Gastrocnemius medialis (tissue), 4 donors: ENCODE data around the gene ABCC2. TPM values are rescaled to one million over a fixed set of nuclear protein-coding genes. Genes with fewer than 3 reads are reported as not detected.

Experiments used
- ATAC-seq, 2 donors: fragments of 150-250 bp; one replicate each; pipeline ENCODE4 v1.9.1; 2016
- DNase-seq, 2 donors: peaks; one replicate each; pipeline ENCODE4 v3.0.0-alpha.2; 2019
- H3K27ac ChIP-seq, 4 donors: fragments of 200-600 bp; sonication (generic); 1 replicate in 1 of 4; 2 replicates in 3 of 4; pipeline ENCODE4 v1.5.1; 2016 to 2018; ENCODE audit warnings: mild to moderate bottlenecking in 2 of 4, moderate library complexity in 1 of 4
- H3K27me3 ChIP-seq, 3 donors: fragments of 200-600 bp; sonication (generic) in 2 of 3; 1 replicate in 1 of 3; 2 replicates in 2 of 3; pipeline versions ENCODE4 v1.5.1 to v1.6.0; 2016 to 2019; ENCODE audit warnings: mild to moderate bottlenecking in 1 of 3, moderate library complexity in 1 of 3
- H3K36me3 ChIP-seq, 2 donors: fragments of 200-600 bp; sonication (generic) in 1 of 2; one replicate each; pipeline ENCODE4 v1.5.1; 2017 to 2018
- H3K4me1 ChIP-seq, 2 donors: fragments of 200-600 bp; sonication (generic) in 1 of 2; one replicate each; pipeline ENCODE4 v1.5.1; 2016 to 2017; ENCODE audit warnings: mild to moderate bottlenecking in 2 of 2
- H3K4me3 ChIP-seq, 4 donors: fragments of 200-600 bp; sonication (generic) in 3 of 4; 1 replicate in 1 of 4; 2 replicates in 3 of 4; pipeline ENCODE4 v1.5.1; 2016 to 2019; ENCODE audit warnings: mild to moderate bottlenecking in 2 of 4
- H3K9me3 ChIP-seq, 3 donors: fragments of 200-600 bp; sonication (generic) in 2 of 3; 1 replicate in 1 of 3; 2 replicates in 2 of 3; pipeline ENCODE4 v1.5.1; 2016 to 2019
- CTCF ChIP-seq, 5 experiments: fragments of 450-650 bp in 3 of 5; fragments of 200-600 bp in 2 of 5; sonication (generic) in 2 of 5; IDR thresholded peaks in 4 of 5; conservative IDR thresholded peaks in 1 of 5; 1 replicate in 4 of 5; 2 replicates in 1 of 5; pipeline ENCODE4 v1.5.1; 2016 to 2019; ENCODE audit warnings: antibody characterized with exemption in 5 of 5, mild to moderate bottlenecking in 3 of 5, moderate library complexity in 3 of 5
- POLR2A ChIP-seq, 2 donors: fragments of 450-650 bp; IDR thresholded peaks; one replicate each; pipeline ENCODE4 v1.6.1; 2017; ENCODE audit warnings: antibody characterized with exemption in 2 of 2, mild to moderate bottlenecking in 2 of 2, moderate library complexity in 2 of 2
- in situ Hi-C, 4 donors: fragments of 200-750 bp; cut with MboI; loops; one replicate each; pipeline versions ENCODE4 v1.15.0 to v1.8.0; 2017; ENCODE audit warnings: low sequenced_read_pairs in 4 of 4
- intact Hi-C: fragments of 100-400 bp; cut with DNase I; formaldehyde crosslinking; loops from one replicate; pipeline ENCODE4 v1.15.1; 2023; ENCODE audit warnings: low total_unique reads
- total RNA-seq, 4 donors: library from RNA; depleted of rRNA; stranded (reverse); fragments of >200 nt; gene quantifications; one replicate each; pipeline versions ENCODE4 v1.1.0 to v1.2.3, GENCODE V29; 2016

The ABCC2 gene
- total RNA-seq, 4 donors from 2014 or later: 0.89 to 3.2 (median 1.3) TPM

DNA sequence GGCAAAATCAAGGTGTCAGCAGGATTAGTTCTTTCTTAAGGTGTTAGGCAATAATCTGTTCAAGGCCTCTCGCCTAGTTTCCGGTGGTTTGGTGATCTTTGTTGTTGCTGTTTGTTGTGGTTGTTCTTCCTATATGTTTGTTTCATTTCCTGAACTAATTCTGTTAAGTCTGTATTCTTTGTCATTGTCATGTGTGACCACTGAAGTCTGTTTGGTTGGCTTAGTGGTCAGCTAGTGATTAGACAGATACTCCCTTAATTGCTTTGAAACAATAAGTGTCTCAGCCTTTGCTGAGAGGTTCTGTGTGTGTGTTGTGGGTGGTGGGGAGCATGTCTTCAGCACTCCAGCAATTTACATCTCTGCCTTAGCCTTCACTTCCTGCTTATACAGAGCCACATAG is 46.0 kb downstream of the ABCC2 start:
- Histone ChIP-seq H3K9me3 (no peaks in the 10 kb centered on the region), H3K27ac (no peak overlapping the region), H3K36me3 (peaks cover 0 to 11% of the 10 kb centered on the region in 2 donors), H3K4me3 (no peak overlapping the region), H3K27me3 (no peaks in the 10 kb centered on the region), H3K4me1 (no peaks in the 10 kb centered on the region)
- intact Hi-C loops: no loop called here
- in situ Hi-C loops: no loop called here
- ATAC-seq: no peak
- no peak for TF ChIP-seq CTCF (IDR thresholded peaks at IDR 0.05 in 4 of 5, conservative IDR thresholded peaks at IDR 0.05 in 1 of 5)
- TF ChIP-seq POLR2A (IDR thresholded peaks at IDR 0.05): no peak
- no peak for DNase-seq

GRCh38 chr10:99832439-99832838 is 50.0 kb downstream of the ABCC2 start:
- no peaks in the 10 kb centered on the region for H3K4me1 ChIP-seq
- ATAC-seq: no peak
- DNase-seq: no peak
- in situ Hi-C loops (no loop called here), intact Hi-C loops (no loop called here)
- no peak for TF ChIP-seq POLR2A (IDR thresholded peaks at IDR 0.05)
- no peak for TF ChIP-seq CTCF (IDR thresholded peaks at IDR 0.05 in 4 of 5, conservative IDR thresholded peaks at IDR 0.05 in 1 of 5)
- H3K27ac ChIP-seq: no peak overlapping the region
- no peak overlapping the region for H3K4me3 ChIP-seq
- H3K9me3 ChIP-seq: no peaks in the 10 kb centered on the region
- H3K27me3 ChIP-seq: no peaks in the 10 kb centered on the region
- peaks cover 0 to 17% of the 10 kb centered on the region in 2 donors for H3K36me3 ChIP-seq

DNA sequence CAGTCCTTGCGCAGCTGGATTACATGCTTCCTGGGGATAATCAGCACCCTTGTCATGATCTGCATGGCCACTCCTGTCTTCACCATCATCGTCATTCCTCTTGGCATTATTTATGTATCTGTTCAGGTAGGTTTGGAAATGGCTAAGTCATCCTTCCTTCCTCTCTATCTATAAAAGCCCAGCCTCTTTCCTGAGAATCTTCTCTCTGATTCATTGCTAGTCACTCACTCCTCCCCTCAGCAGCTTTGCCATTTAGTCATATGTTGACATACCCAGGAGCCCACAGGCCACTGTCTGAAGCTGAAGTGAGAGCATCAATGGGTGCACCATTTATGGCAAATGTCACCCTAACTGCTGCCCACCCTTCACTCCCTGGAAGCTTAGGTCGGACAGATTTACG is 52.0 kb downstream of the ABCC2 start:
- no peak for TF ChIP-seq POLR2A (IDR thresholded peaks at IDR 0.05)
- no peak for TF ChIP-seq CTCF (IDR thresholded peaks at IDR 0.05 in 4 of 5, conservative IDR thresholded peaks at IDR 0.05 in 1 of 5)
- ATAC-seq: no peak
- no peaks in the 10 kb centered on the region for H3K4me1 ChIP-seq
- H3K27me3 ChIP-seq: no peaks in the 10 kb centered on the region
- intact Hi-C loops: no loop called here
- DNase-seq: no peak
- no peaks in the 10 kb centered on the region for H3K9me3 ChIP-seq
- no peak overlapping the region for H3K27ac ChIP-seq
- H3K36me3 ChIP-seq: peaks cover 0 to 17% of the 10 kb centered on the region in 2 donors
- no peak overlapping the region for H3K4me3 ChIP-seq
- in situ Hi-C loops: no loop called here

- no peak for DNase-seq
Observed at GRCh38 chr10:99835947-99836346, 53.5 kb downstream of the ABCC2 start.

More at GRCh38 chr10:99835947-99836346, 53.5 kb downstream of the ABCC2 start:
- TF ChIP-seq CTCF (IDR thresholded peaks at IDR 0.05 in 4 of 5, conservative IDR thresholded peaks at IDR 0.05 in 1 of 5) (no peak), POLR2A (IDR thresholded peaks at IDR 0.05) (no peak)
- H3K4me1 ChIP-seq: no peaks in the 10 kb centered on the region
- no peaks in the 10 kb centered on the region for H3K27me3 ChIP-seq
- no peaks in the 10 kb centered on the region for H3K9me3 ChIP-seq
- no peak overlapping the region for H3K27ac ChIP-seq
- peaks cover 0 to 6% of the 10 kb centered on the region in 2 donors for H3K36me3 ChIP-seq
- no peak overlapping the region for H3K4me3 ChIP-seq
- ATAC-seq: no peak
- in situ Hi-C loops: no loop called here
- intact Hi-C loops: no loop called here
